DMS114 treated with DMSO at 0.1 percent for 48 hours (cell line): Measurements from ENCODE around the gene LEKR1.
"Not testable (repeated sequence)": the region's sequence is repeated elsewhere in the genome, so short reads cannot be mapped to it uniquely, and the experiment has no call there.

Experiments used
- DNase-seq: peaks from one replicate; lab custom pipeline; 2025; ENCODE audit not compliant: unreplicated experiment; lab: John Stamatoyannopoulos, UW

The LEKR1 gene

GRCh38 chr3:156803952-156804741, 22.0 kb upstream of the LEKR1 start:
- DNase-seq: no peak

DNA sequence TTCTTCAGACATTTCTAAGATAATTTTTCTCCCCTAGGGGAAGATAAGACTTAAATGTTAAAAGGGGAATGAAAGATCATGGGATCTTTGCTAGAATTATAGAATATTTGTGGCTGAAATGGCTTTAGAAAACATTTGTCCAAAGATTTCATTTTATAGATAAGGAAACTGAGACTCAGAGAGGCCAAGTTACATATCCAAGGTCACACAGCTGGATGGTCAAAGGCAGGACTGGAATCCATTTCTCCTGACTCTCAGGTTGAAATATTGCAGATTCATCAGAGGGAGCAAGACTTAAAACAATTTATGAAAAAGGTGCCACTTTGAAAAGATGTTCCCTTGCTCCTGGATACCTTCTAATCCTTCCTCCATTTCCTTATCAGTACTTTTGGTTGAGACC, 19.5 kb upstream of the LEKR1 start:
- DNase-seq: no peak

DNA sequence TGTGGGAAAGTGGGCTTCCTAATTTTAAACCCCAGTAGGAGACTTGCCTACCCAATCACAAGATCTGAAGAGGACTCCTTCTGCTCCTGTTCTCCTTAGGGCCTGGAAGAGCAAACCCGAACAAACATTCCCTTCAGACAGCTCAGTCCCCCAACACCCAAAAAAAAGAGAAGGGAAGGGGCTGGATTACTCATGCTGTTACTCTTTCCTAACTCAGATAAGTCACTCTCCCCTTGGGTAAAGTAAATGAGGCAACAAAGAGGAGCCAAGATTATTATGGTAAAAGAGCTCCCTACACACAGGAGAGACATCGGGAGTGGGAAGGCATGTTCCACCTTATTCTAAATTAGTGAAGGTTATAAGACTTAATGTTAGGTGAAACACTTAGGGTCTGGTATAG, 18.1 kb upstream of the LEKR1 start:
- DNase-seq: no peak

GRCh38 chr3:156811089-156811862, 14.9 kb upstream of the LEKR1 start:
- no peak for DNase-seq

DNA sequence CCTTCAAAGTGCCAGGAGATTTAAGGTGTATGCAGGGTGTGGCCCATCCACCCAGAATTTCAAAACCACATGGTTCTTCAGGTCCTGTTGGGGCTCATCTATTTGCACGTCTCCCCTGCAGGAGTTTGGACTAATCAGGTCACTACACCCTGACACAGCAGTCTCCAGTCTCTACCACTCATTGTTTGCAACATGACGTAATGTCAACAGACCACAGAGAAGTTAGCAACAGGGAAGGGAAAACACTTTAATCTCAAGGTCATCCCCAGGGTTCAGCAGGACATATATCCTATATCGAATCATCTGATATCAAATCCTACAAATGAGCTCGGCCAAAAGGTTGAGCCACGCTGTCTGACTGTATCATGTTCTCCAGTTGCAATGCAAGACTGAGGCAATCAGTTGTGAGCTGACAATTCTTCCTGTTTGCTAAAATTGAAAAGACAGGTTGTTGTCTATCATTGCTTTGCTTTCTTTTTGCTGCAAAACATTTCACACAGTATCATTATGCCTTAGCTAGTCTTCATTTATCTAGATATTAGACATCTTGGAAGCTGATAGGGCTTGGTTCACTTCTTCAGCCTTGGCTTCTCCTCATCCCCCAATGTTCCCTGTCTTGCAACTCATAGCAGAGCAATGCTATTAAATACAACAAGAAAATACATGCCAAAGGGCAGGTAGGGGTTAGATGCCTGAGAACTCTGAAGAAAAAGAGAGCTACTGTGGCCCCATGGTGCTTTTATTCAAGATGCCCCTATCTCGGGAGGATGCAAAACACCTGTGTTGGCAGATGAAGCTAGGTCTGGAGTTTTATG, 13.4 kb upstream of the LEKR1 start:
- DNase-seq: no peak

DNA sequence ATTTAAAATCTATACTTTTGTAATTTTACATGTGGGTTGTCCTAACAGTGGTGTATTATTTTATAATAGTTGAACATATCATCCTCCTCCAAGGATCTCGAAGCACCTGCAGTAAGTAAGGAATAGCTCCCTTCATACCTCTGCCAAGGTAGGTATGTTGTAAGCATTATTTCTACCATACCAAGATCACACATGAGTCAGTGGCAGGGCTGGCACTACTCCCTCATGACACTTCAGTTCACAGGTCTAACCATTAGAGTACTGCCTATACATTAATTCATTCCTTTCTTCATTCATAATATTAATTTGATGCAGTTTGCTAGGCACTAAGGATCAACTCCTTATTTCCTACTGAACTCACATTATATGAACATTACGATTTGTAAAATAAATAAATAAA, 11.9 kb upstream of the LEKR1 start:
- DNase-seq: no peak

DNA sequence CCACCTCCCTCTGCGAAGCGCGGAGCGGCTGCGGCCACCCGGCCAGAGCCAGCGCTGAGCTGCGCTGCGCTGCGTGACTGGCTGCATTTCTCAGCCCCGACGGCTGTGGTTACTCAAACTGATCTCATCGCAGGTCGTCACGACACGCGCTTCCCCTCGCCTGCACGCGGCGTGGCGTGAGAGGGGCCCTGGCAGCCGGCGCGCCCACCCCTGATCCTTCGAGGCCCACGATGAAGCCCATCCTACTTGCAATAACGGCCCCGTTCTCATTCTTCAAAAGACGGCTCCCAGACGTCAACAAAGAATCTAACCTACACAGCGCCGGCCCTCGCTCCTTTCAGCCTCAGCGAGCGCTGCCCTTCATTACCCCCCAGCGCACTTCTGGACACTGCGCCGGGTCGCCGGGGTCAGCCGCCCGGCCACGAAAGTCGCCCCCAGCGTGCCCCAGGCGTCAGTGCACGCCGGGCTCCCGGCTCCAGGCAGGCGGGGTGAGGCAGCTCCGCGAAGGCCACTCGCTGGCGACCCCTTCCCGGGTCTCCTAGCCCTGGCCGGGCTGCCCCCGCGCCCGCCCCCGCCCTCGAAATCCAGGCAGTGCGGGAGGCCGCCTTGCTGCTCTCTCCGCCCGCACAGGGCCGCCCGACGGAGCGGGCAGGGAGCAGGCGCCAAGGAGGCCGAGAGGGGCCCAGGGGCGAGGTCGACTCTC, 9.9 kb upstream of the LEKR1 start:
- no peak for DNase-seq

- peak; percentile 42 for DNase-seq
Observed at GRCh38 chr3:156816794-156817645, 9.1 kb upstream of the LEKR1 start.

GRCh38 chr3:156817646-156818272, 8.4 kb upstream of the LEKR1 start:
- DNase-seq: no peak

- DNase-seq: no peak
Observed at GRCh38 chr3:156818273-156818651, 7.9 kb upstream of the LEKR1 start.

DNA sequence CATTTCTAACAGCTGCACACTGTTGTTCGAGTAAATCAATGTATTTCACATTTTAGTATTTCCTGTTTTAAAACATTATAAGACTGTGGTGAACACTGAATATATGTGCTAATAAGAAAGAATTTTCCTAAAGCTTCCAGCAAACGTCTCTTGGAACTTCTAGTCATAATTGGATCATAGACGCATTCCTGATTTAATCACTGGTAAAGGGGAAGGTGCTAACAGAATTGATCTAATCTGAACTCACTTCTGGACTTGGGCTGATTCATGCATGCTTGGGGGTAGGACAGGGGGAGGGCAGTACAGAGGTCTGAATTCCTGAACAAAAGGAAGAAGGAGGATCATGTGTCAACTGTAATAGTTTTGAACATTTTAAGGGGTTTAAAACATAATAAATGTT, 7.3 kb upstream of the LEKR1 start:
- DNase-seq: no peak

DNA sequence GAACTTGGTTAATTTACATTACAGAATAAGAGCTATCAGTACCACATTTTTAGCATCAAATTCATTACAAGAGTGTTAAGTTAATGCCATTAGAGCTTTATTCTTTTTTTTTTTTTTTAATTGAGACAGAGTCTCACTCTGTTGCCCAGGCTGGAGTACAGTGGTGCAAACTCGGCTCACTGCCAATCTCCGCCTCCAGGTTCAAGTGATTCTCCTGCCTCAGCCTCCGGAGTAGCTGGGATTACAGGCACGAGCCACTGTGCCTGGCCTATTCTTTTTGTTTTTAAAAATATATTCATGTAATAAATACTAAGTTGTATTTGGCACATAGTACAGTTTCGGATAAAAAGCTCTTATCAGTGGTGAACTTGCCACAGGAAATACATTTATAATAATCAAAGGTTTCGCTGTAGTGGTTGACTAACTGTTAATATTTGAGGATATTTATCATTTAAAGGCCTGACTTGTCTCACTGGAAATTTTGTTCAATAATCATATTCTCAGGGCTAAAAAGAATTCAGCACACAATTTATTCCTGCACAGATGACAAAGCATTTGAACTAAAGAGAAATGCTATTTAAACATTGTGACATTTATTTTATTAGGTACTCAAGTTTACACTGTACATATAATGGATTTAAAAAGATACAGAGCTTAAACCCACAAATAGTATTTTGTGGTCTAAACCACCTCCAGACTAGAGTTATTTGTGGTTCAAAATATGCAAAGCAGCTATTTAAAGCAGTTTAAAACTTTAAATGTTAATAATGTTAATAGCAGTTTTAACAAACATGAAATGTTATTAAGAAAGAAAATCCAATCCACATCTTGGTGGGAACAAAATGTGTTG, 6.1 kb upstream of the LEKR1 start:
- DNase-seq: no peak

DNA sequence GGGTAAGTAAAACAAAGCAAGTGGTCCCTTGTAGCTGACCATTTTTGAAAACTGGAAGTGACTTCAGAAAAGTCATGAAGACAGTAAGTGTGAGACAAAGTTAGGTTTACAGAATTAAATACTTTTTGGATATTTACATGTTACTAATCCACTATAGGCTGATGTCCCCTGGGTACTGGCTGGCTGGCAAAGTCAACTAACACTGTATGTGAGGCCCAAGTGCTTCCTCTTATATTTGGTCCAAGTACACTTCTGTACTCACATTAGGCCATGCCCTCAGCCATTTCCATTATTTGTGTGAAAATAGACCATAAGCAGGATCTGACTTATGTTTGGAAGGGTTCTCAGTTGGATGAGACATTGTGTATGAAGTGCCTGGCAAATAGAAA, 5.5 kb upstream of the LEKR1 start:
- DNase-seq: no peak

DNA sequence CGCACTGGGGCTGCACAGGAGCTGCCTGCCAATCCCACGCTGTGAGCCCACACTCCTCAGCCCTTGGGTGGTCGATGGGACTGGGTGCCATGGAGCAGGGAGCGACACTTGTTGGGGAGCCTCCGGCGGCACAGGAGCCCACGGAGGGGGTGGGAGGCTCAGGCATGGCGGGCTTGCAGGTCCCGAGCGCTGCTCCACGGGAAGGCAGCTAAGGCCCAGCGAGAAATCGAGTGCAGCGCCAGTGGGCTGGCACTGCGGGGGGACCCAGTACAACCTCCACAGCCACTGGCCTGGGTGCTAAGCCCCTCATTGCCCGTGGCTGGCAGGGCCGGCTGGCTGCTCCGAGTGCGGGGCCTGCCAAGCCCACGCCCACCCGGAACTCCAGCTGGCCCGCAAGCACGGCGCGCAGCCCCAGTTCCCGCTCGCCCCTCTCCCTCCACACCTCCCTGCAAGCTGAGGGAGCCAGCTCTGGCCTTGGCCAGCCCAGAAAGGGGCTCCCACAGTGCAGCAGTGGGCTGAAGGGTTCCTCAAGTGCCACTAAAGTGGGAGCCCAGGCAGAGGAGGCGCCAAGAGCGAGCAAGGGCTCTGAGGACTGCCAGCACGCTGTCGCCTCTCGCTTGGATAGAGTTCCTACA, 3.4 kb upstream of the LEKR1 start:
- DNase-seq: not testable (repeated sequence)

DNA sequence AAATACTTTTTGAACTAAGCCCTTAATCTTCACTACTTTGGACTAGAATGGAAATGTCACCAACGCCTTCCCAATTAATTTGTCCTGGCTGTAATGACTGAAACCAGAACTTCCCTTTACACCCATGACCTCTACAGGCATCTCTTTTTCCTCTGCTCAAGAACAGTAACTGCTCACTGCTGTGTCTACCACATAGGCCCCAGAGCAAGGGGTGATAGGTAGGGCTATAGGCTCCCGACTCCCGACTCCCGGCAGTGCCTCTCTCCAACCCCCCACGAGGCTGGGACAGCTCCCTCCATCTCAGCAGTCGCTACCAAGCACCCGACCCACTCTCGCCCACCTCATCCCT, 384 bp upstream of the LEKR1 start:
- no peak for DNase-seq

GRCh38 chr3:156826896-156827882, 1.0 kb downstream of the LEKR1 start:
- no peak for DNase-seq

GRCh38 chr3:156831006-156831405, 4.9 kb downstream of the LEKR1 start:
- no peak for DNase-seq
